Stomach smooth muscle (tissue), 2 donors: ENCODE results near the gene LTA4H.

ENCODE experiments used
- H3K27ac ChIP-seq: one replicate; pipeline ENCODE4 v1.7.0; 2013; ENCODE audit warnings: mild to moderate bottlenecking, low read length, inconsistent platforms
- H3K27me3 ChIP-seq, 2 donors: one replicate each; pipeline ENCODE4 v1.7.0; 2013; ENCODE audit warnings: low read length in 2 of 2; ENCODE audit not compliant: insufficient read depth in 2 of 2, control insufficient read depth in 1 of 2
- H3K36me3 ChIP-seq, 2 donors: one replicate each; pipeline ENCODE4 v1.7.0; 2013; ENCODE audit warnings: low read length in 2 of 2; ENCODE audit not compliant: control insufficient read depth in 2 of 2, insufficient read depth in 2 of 2
- H3K4me1 ChIP-seq: one replicate; pipeline ENCODE4 v1.7.0; 2013; ENCODE audit warnings: low read length; ENCODE audit not compliant: control insufficient read depth, insufficient read depth
- H3K4me3 ChIP-seq, 2 donors: one replicate each; pipeline ENCODE4 v1.7.0; 2013; ENCODE audit warnings: low read length in 2 of 2
- H3K9ac ChIP-seq, 2 donors: one replicate each; pipeline ENCODE4 v1.7.0; 2013; ENCODE audit warnings: low read length in 2 of 2, mild to moderate bottlenecking in 1 of 2
- H3K9me3 ChIP-seq, 2 donors: one replicate each; pipeline ENCODE4 v1.7.0; 2013; ENCODE audit warnings: low read length in 2 of 2; ENCODE audit not compliant: control insufficient read depth in 2 of 2
- donor health status: healthy.
- donor health status: Pancreatic carcinoma.

LTA4H gene

GRCh38 chr12:96029826-96030225 is 5.6 kb downstream of the LTA4H start:
- H3K9me3 ChIP-seq, result no peaks in the 10 kb centered on the region
- no peak overlapping the region for H3K4me3 ChIP-seq
- no peak overlapping the region for H3K9ac ChIP-seq
- no peak overlapping the region for H3K27ac ChIP-seq
- H3K36me3 ChIP-seq, result peaks cover 10 to 11% of the 10 kb centered on the region in 2 donors
- H3K4me1 ChIP-seq, result peaks cover 13% of the 10 kb centered on the region
- no peaks in the 10 kb centered on the region for H3K27me3 ChIP-seq

- H3K9me3 ChIP-seq, result no peaks in the 10 kb centered on the region
Measured at GRCh38 chr12:96028538-96028937, 6.8 kb downstream of the LTA4H start.

GRCh38 chr12:96026331-96026730 is 9.1 kb downstream of the LTA4H start:
- Histone ChIP-seq H3K4me1 (no peaks in the 10 kb centered on the region), H3K4me3 (no peak overlapping the region), H3K27ac (no peak overlapping the region), H3K9ac (no peak overlapping the region), H3K9me3 (no peaks in the 10 kb centered on the region), H3K36me3 (peaks cover 21 to 27% of the 10 kb centered on the region in 2 donors), H3K27me3 (no peaks in the 10 kb centered on the region)

More at GRCh38 chr12:96028538-96028937, 6.8 kb downstream of the LTA4H start:
- Histone ChIP-seq H3K27me3 (no peaks in the 10 kb centered on the region), H3K9ac (no peak overlapping the region), H3K4me1 (peaks cover under 1% of the 10 kb centered on the region), H3K36me3 (peaks cover 11 to 13% of the 10 kb centered on the region in 2 donors), H3K27ac (no peak overlapping the region), H3K4me3 (no peak overlapping the region)

- no peaks in the 10 kb centered on the region for H3K27me3 ChIP-seq
- peaks cover 21 to 29% of the 10 kb centered on the region in 2 donors for H3K36me3 ChIP-seq
- no peak overlapping the region for H3K4me3 ChIP-seq
- no peaks in the 10 kb centered on the region for H3K9me3 ChIP-seq
- no peak overlapping the region for H3K9ac ChIP-seq
- no peak overlapping the region for H3K27ac ChIP-seq
- H3K4me1 ChIP-seq, result no peaks in the 10 kb centered on the region
Measured at GRCh38 chr12:96025518-96025917, 9.9 kb downstream of the LTA4H start.

GRCh38 chr12:96020314-96021003 is 14.9 kb downstream of the LTA4H start:
- H3K4me1 ChIP-seq, result no peaks in the 10 kb centered on the region
- no peak overlapping the region for H3K27ac ChIP-seq
- H3K9ac ChIP-seq, result no peak overlapping the region
- no peaks in the 10 kb centered on the region for H3K9me3 ChIP-seq
- H3K27me3 ChIP-seq, result no peaks in the 10 kb centered on the region
- H3K4me3 ChIP-seq, result no peak overlapping the region
- H3K36me3 ChIP-seq, result peaks cover 21 to 24% of the 10 kb centered on the region in 2 donors

- Histone ChIP-seq H3K9ac (no peak overlapping the region), H3K27ac (no peak overlapping the region), H3K27me3 (no peaks in the 10 kb centered on the region), H3K36me3 (peaks cover 25 to 43% of the 10 kb centered on the region in 2 donors), H3K4me1 (peaks cover 4% of the 10 kb centered on the region), H3K9me3 (no peaks in the 10 kb centered on the region), H3K4me3 (no peak overlapping the region)
Measured at GRCh38 chr12:96015672-96016071, 19.7 kb downstream of the LTA4H start.

GRCh38 chr12:96014943-96015599 is 20.3 kb downstream of the LTA4H start:
- Histone ChIP-seq H3K9me3 (no peaks in the 10 kb centered on the region), H3K27me3 (no peaks in the 10 kb centered on the region), H3K4me3 (no peak overlapping the region), H3K9ac (no peak overlapping the region), H3K4me1 (peaks cover 4% of the 10 kb centered on the region), H3K36me3 (peaks cover 29 to 45% of the 10 kb centered on the region in 2 donors), H3K27ac (no peak overlapping the region)

GRCh38 chr12:96007729-96008128 is 27.7 kb downstream of the LTA4H start:
- no peaks in the 10 kb centered on the region for H3K4me1 ChIP-seq
- H3K27me3 ChIP-seq, result no peaks in the 10 kb centered on the region
- H3K4me3 ChIP-seq, result no peak overlapping the region
- H3K36me3 ChIP-seq, result peaks cover 52 to 60% of the 10 kb centered on the region in 2 donors
- H3K9ac ChIP-seq, result no peak overlapping the region
- H3K9me3 ChIP-seq, result no peaks in the 10 kb centered on the region
- no peak overlapping the region for H3K27ac ChIP-seq

- Histone ChIP-seq H3K9me3 (no peaks in the 10 kb centered on the region), H3K9ac (no peak overlapping the region), H3K36me3 (peaks cover 45 to 51% of the 10 kb centered on the region in 2 donors), H3K4me3 (no peak overlapping the region), H3K4me1 (no peaks in the 10 kb centered on the region), H3K27me3 (no peaks in the 10 kb centered on the region), H3K27ac (no peak overlapping the region)
Measured at GRCh38 chr12:96006727-96007126, 28.7 kb downstream of the LTA4H start.

GRCh38 chr12:96000858-96001257 is 34.5 kb downstream of the LTA4H start:
- Histone ChIP-seq H3K4me1 (no peaks in the 10 kb centered on the region), H3K4me3 (no peak overlapping the region), H3K9ac (no peak overlapping the region), H3K27ac (no peak overlapping the region), H3K27me3 (no peaks in the 10 kb centered on the region), H3K9me3 (no peaks in the 10 kb centered on the region), H3K36me3 (peaks cover 17 to 25% of the 10 kb centered on the region in 2 donors)

GRCh38 chr12:95999484-95999883 is 35.9 kb downstream of the LTA4H start:
- Histone ChIP-seq H3K27ac (no peak overlapping the region), H3K9me3 (no peaks in the 10 kb centered on the region), H3K9ac (no peak overlapping the region), H3K4me3 (no peak overlapping the region), H3K27me3 (no peaks in the 10 kb centered on the region), H3K36me3 (peaks cover 6 to 14% of the 10 kb centered on the region in 2 donors), H3K4me1 (no peaks in the 10 kb centered on the region)
